ENCODE data around the gene FCAMR.

DNA sequence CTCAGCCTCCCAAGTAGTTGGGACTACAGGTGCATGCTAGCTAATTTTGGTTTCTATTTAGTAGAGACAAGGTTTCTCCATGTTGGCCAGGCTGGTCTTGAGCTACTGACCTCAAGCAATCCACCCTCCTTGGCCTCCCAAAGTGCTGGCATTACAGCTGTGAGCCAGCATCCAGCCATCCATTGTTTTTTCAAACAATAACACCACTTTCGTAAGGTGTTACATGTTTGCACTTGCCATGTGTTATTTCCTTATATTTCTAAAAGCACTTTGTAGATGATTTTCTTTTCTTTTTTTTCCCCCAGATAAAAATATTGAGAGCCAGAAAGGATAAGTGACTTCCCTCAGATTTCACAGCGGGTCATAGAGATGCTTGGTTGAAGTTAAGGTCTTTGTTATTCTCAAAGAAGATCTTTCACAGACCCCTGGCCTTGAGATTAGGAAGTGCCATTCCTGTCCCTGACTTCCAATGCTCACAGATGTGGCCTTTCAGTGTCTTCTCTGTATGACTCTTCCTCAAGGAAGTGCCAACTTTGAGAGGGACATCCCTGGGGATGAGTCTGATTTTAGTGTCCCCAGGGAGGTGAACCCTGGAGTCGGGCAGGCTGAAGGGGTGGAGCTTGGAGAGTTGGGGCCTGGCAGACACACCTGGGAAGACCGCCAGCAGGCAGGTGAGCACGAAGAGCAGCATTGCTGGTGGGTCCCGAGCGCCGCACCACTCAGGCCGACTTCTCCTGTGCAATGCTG lies 30.2 kb downstream of the FCAMR start:
- TF ChIP-seq, protein P1, sequence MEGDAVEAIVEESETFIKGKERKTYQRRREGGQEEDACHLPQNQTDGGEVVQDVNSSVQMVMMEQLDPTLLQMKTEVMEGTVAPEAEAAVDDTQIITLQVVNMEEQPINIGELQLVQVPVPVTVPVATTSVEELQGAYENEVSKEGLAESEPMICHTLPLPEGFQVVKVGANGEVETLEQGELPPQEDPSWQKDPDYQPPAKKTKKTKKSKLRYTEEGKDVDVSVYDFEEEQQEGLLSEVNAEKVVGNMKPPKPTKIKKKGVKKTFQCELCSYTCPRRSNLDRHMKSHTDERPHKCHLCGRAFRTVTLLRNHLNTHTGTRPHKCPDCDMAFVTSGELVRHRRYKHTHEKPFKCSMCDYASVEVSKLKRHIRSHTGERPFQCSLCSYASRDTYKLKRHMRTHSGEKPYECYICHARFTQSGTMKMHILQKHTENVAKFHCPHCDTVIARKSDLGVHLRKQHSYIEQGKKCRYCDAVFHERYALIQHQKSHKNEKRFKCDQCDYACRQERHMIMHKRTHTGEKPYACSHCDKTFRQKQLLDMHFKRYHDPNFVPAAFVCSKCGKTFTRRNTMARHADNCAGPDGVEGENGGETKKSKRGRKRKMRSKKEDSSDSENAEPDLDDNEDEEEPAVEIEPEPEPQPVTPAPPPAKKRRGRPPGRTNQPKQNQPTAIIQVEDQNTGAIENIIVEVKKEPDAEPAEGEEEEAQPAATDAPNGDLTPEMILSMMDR (IDR thresholded peaks at IDR 0.05): no peak
- TF ChIP-seq POLR2A (IDR thresholded peaks at IDR 0.05): no peak
